Measurements from ENCODE around the gene CA6.

The CA6 gene

GRCh38 chr1:8950309-8950708 is 4.6 kb downstream of the CA6 start:
- Histone ChIP-seq H3K36me3 (ENCODE audit: low read length) (no peaks in the 10 kb centered on the region), H2AFZ (ENCODE audit: low read depth, low read length, severe bottlenecking) (no peak overlapping the region), H3K4me2 (ENCODE audit: low read depth, low read length, poor library complexity, severe bottlenecking) (no peak overlapping the region), H3K4me3 (ENCODE audit: insufficient read depth, low read length, poor library complexity, severe bottlenecking) (no peak overlapping the region), H3K79me2 (ENCODE audit: insufficient read depth, low read length) (no peaks in the 10 kb centered on the region), H3F3A (ENCODE audit: insufficient read depth) (no peaks in the 10 kb centered on the region), H3K27me3 (ENCODE audit: low read length) (no peaks in the 10 kb centered on the region), H3K9me2 (replicated peaks; ENCODE audit: insufficient read depth, low read length) (no peaks in the 10 kb centered on the region), H3K9ac (ENCODE audit: low read length) (no peak overlapping the region), H4K20me1 (ENCODE audit: low read depth, low read length) (no peaks in the 10 kb centered on the region), H3K9me3 (ENCODE audit: insufficient read depth, low read length) (no peaks in the 10 kb centered on the region), H3K27ac (ENCODE audit: low read depth, low read length) (no peak overlapping the region)
- TF ChIP-seq EZH2phosphoT487 (conservative IDR thresholded peaks at IDR 0.05; ENCODE audit: low read length) (no peak), CTCF (IDR thresholded peaks at IDR 0.05; ENCODE audit: insufficient read depth, low read length, poor library complexity, severe bottlenecking) (no peak)

- no peak overlapping the region for H3K27ac ChIP-seq (ENCODE audit: low read depth, low read length)
- H3K9ac ChIP-seq (ENCODE audit: low read length), result no peak overlapping the region
- H3K27me3 ChIP-seq (ENCODE audit: low read length), result no peaks in the 10 kb centered on the region
- H3F3A ChIP-seq (ENCODE audit: insufficient read depth), result no peaks in the 10 kb centered on the region
- H3K4me3 ChIP-seq (ENCODE audit: insufficient read depth, low read length, poor library complexity, severe bottlenecking), result no peak overlapping the region
- no peak for TF ChIP-seq CTCF (IDR thresholded peaks at IDR 0.05; ENCODE audit: insufficient read depth, low read length, poor library complexity, severe bottlenecking)
- no peak for TF ChIP-seq EZH2phosphoT487 (conservative IDR thresholded peaks at IDR 0.05; ENCODE audit: low read length)
- no peaks in the 10 kb centered on the region for H3K9me3 ChIP-seq (ENCODE audit: insufficient read depth, low read length)
- no peak overlapping the region for H3K4me2 ChIP-seq (ENCODE audit: low read depth, low read length, poor library complexity, severe bottlenecking)
- no peak overlapping the region for H2AFZ ChIP-seq (ENCODE audit: low read depth, low read length, severe bottlenecking)
- H3K36me3 ChIP-seq (ENCODE audit: low read length), result no peaks in the 10 kb centered on the region
- no peaks in the 10 kb centered on the region for H3K9me2 ChIP-seq (replicated peaks; ENCODE audit: insufficient read depth, low read length)
- no peaks in the 10 kb centered on the region for H4K20me1 ChIP-seq (ENCODE audit: low read depth, low read length)
- no peaks in the 10 kb centered on the region for H3K79me2 ChIP-seq (ENCODE audit: insufficient read depth, low read length)
These were observed 5.6 kb downstream of the CA6 start for GRCh38 chr1:8951231-8951630.

- H3K27me3 ChIP-seq (ENCODE audit: low read length), result no peaks in the 10 kb centered on the region
- H3K36me3 ChIP-seq (ENCODE audit: low read length), result no peaks in the 10 kb centered on the region
- H4K20me1 ChIP-seq (ENCODE audit: low read depth, low read length), result no peaks in the 10 kb centered on the region
- H3K9me2 ChIP-seq (replicated peaks; ENCODE audit: insufficient read depth, low read length), result no peaks in the 10 kb centered on the region
- no peak overlapping the region for H3K4me3 ChIP-seq (ENCODE audit: insufficient read depth, low read length, poor library complexity, severe bottlenecking)
- no peaks in the 10 kb centered on the region for H3F3A ChIP-seq (ENCODE audit: insufficient read depth)
- no peak overlapping the region for H3K4me2 ChIP-seq (ENCODE audit: low read depth, low read length, poor library complexity, severe bottlenecking)
- no peak overlapping the region for H3K9ac ChIP-seq (ENCODE audit: low read length)
- TF ChIP-seq CTCF (IDR thresholded peaks at IDR 0.05; ENCODE audit: insufficient read depth, low read length, poor library complexity, severe bottlenecking), result no peak
- TF ChIP-seq EZH2phosphoT487 (conservative IDR thresholded peaks at IDR 0.05; ENCODE audit: low read length), result no peak
- no peaks in the 10 kb centered on the region for H3K9me3 ChIP-seq (ENCODE audit: insufficient read depth, low read length)
- no peak overlapping the region for H2AFZ ChIP-seq (ENCODE audit: low read depth, low read length, severe bottlenecking)
- no peak overlapping the region for H3K27ac ChIP-seq (ENCODE audit: low read depth, low read length)
- no peaks in the 10 kb centered on the region for H3K79me2 ChIP-seq (ENCODE audit: insufficient read depth, low read length)
These were observed 9.7 kb downstream of the CA6 start for GRCh38 chr1:8955406-8955805.
